OCI-LY1 (cell line): ENCODE data around the gene MYLK4.

Experiments
- EZH2 ChIP-seq: fragments of 200-600 bp; sonication (generic), shearing (Covaris generic); IDR thresholded peaks from 2 replicates; pipeline ENCODE4 v1.8.0; 2017; ENCODE audit warnings: borderline replicate concordance, mixed run types, mild to moderate bottlenecking, antibody characterized with exemption, low read length, moderate library complexity, mixed read lengths
- TF ChIP-seq, protein P1 (sequence below): fragments of 200-600 bp; sonication (generic), shearing (Covaris generic); IDR thresholded peaks from 2 replicates; pipeline ENCODE4 v1.5.1; 2017; ENCODE audit warnings: mild to moderate bottlenecking, antibody characterized with exemption, low read length, moderate library complexity, mixed read lengths

- TF ChIP-seq, protein P1, sequence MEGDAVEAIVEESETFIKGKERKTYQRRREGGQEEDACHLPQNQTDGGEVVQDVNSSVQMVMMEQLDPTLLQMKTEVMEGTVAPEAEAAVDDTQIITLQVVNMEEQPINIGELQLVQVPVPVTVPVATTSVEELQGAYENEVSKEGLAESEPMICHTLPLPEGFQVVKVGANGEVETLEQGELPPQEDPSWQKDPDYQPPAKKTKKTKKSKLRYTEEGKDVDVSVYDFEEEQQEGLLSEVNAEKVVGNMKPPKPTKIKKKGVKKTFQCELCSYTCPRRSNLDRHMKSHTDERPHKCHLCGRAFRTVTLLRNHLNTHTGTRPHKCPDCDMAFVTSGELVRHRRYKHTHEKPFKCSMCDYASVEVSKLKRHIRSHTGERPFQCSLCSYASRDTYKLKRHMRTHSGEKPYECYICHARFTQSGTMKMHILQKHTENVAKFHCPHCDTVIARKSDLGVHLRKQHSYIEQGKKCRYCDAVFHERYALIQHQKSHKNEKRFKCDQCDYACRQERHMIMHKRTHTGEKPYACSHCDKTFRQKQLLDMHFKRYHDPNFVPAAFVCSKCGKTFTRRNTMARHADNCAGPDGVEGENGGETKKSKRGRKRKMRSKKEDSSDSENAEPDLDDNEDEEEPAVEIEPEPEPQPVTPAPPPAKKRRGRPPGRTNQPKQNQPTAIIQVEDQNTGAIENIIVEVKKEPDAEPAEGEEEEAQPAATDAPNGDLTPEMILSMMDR, result no peak
- TF ChIP-seq EZH2, result no peak
Observed at GRCh38 chr6:2751871-2752270, 1.1 kb upstream of the MYLK4 start.
